HEK293 (cell line): ENCODE measurements around the gene LDB2.

Experiments used
- IKZF3 ChIP-seq: fragments of 450-650 bp; IDR thresholded peaks from 2 replicates; pipeline ENCODE4 v1.5.0; 2018; ENCODE audit warnings: missing biosample characterization, mild to moderate bottlenecking, missing genetic modification characterization, moderate library complexity
- KLF10 ChIP-seq: fragments of 450-650 bp; IDR thresholded peaks from 2 replicates; pipeline ENCODE4 v1.5.1; 2018; ENCODE audit warnings: missing biosample characterization, mild to moderate bottlenecking, missing genetic modification characterization
- REST ChIP-seq: fragments of 450-650 bp; formaldehyde crosslinking; IDR thresholded peaks from 2 replicates; pipeline ENCODE4 v1.5.1; 2016; ENCODE audit warnings: missing biosample characterization, missing genetic modification characterization
- YY1 ChIP-seq: fragments of 450-650 bp; formaldehyde crosslinking; IDR thresholded peaks from 2 replicates; pipeline ENCODE4 v1.5.1; 2018; ENCODE audit warnings: missing biosample characterization, missing genetic modification characterization
- ZNF121 ChIP-seq: fragments of 450-650 bp; formaldehyde crosslinking; IDR thresholded peaks from 2 replicates; pipeline ENCODE4 v1.5.1; 2016; ENCODE audit warnings: missing biosample characterization, missing genetic modification characterization
- ZNF223 ChIP-seq: fragments of 450-650 bp; formaldehyde crosslinking; IDR thresholded peaks from 2 replicates; pipeline ENCODE4 v1.5.1; 2016; ENCODE audit warnings: missing biosample characterization, missing genetic modification characterization
- ZNF23 ChIP-seq: fragments of 450-650 bp; formaldehyde crosslinking; IDR thresholded peaks from 2 replicates; pipeline ENCODE4 v1.5.1; 2016; ENCODE audit warnings: missing biosample characterization, missing genetic modification characterization, borderline replicate concordance
- TF ChIP-seq, protein P1 (sequence below): fragments of 450-650 bp; formaldehyde crosslinking; IDR thresholded peaks from 2 replicates; pipeline ENCODE4 v1.5.1; 2016; ENCODE audit warnings: missing biosample characterization, missing genetic modification characterization

DNA sequence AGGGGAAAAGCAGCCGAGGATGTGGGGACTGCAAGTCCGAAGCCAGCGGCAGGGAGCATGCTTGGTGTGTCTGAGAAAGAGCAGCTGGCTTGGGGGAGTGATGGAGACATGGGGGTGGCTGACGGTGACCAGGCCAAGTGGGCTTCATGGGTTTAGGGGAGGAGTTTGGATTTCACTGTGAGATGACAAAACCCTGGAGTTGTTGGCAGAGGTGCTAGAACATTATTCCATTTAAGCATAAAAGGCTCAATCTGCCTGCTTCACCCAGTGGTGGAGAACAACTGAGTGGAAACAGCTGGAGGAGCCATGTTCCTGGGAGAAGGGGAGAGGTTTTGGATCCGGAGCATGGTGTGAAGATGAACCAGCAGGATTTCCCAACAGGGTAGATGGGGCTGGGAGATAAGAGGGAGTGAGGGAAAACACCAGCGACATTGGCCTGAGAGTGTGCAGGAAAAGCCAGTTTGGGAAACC, 354.2 kb downstream of the LDB2 start:
- TF ChIP-seq YY1: no peak
- no peak for TF ChIP-seq REST
- TF ChIP-seq ZNF121 (tag by site-specific recombination): no peak
- TF ChIP-seq, protein P1, sequence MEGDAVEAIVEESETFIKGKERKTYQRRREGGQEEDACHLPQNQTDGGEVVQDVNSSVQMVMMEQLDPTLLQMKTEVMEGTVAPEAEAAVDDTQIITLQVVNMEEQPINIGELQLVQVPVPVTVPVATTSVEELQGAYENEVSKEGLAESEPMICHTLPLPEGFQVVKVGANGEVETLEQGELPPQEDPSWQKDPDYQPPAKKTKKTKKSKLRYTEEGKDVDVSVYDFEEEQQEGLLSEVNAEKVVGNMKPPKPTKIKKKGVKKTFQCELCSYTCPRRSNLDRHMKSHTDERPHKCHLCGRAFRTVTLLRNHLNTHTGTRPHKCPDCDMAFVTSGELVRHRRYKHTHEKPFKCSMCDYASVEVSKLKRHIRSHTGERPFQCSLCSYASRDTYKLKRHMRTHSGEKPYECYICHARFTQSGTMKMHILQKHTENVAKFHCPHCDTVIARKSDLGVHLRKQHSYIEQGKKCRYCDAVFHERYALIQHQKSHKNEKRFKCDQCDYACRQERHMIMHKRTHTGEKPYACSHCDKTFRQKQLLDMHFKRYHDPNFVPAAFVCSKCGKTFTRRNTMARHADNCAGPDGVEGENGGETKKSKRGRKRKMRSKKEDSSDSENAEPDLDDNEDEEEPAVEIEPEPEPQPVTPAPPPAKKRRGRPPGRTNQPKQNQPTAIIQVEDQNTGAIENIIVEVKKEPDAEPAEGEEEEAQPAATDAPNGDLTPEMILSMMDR: no peak
- no peak for TF ChIP-seq IKZF3
- no peak for TF ChIP-seq ZNF23 (tag by site-specific recombination)
- no peak for TF ChIP-seq ZNF223 (tag by site-specific recombination)
- no peak for TF ChIP-seq KLF10 (tag by site-specific recombination)
